Hepatocyte (in vitro differentiated cells): ENCODE results near the gene NUS1. TPM values are rescaled to one million over a fixed set of nuclear protein-coding genes. Genes with fewer than 3 reads are reported as not detected.
"Not testable (repeated sequence)": the region's sequence is repeated elsewhere in the genome, so short reads cannot be mapped to it uniquely, and the experiment has no call there.

Source experiments
- DNase-seq: peaks from one replicate; pipeline ENCODE4 v3.0.0-alpha.2; 2016; ENCODE audit warnings: low spot score
- H2AFZ ChIP-seq: fragments of 200-600 bp; sonication (generic); 2 replicates; pipeline ENCODE4 v1.6.0; 2016; ENCODE audit warnings: antibody characterized with exemption, mild to moderate bottlenecking
- H3K27ac ChIP-seq: fragments of 200-600 bp; sonication (generic); 2 replicates; pipeline ENCODE4 v1.5.1; 2016; ENCODE audit warnings: mild to moderate bottlenecking
- H3K27me3 ChIP-seq: fragments of 200-600 bp; sonication (generic); 2 replicates; pipeline ENCODE4 v1.6.1; 2016
- H3K36me3 ChIP-seq: fragments of 200-600 bp; sonication (generic); replicated peaks from 2 replicates; pipeline ENCODE4 v1.5.1; 2016; ENCODE audit warnings: low read depth; ENCODE audit not compliant: insufficient read depth
- H3K4me1 ChIP-seq: fragments of 200-600 bp; sonication (generic); 2 replicates; pipeline ENCODE4 v1.5.1; 2016; ENCODE audit warnings: mild to moderate bottlenecking, moderate library complexity; ENCODE audit not compliant: insufficient read depth
- H3K4me2 ChIP-seq: fragments of 200-600 bp; sonication (generic); 2 replicates; pipeline ENCODE4 v1.6.0; 2016
- H3K4me3 ChIP-seq: fragments of 200-600 bp; sonication (generic); 2 replicates; pipeline ENCODE4 v1.5.1; 2016; ENCODE audit warnings: mild to moderate bottlenecking
- H3K79me2 ChIP-seq: fragments of 200-600 bp; sonication (generic); 2 replicates; pipeline ENCODE4 v1.6.0; 2017; ENCODE audit warnings: mild to moderate bottlenecking
- H3K9me2 ChIP-seq: fragments of 200-600 bp; sonication (generic); replicated peaks from 2 replicates; pipeline ENCODE4 v1.6.0; 2017; ENCODE audit warnings: mild to moderate bottlenecking; ENCODE audit not compliant: insufficient read depth
- H3K9me3 ChIP-seq: fragments of 200-600 bp; sonication (generic); 2 replicates; pipeline ENCODE4 v1.5.1; 2016; ENCODE audit warnings: low read depth, mild to moderate bottlenecking
- H4K20me1 ChIP-seq: fragments of 200-600 bp; sonication (generic); 2 replicates; pipeline ENCODE4 v1.6.0; 2016; ENCODE audit warnings: mild to moderate bottlenecking; ENCODE audit not compliant: insufficient read depth, poor library complexity, severe bottlenecking
- CTCF ChIP-seq: fragments of 200-600 bp; sonication (generic); IDR thresholded peaks from 2 replicates; pipeline ENCODE4 v1.5.1; 2016; ENCODE audit warnings: antibody characterized with exemption, mild to moderate bottlenecking; ENCODE audit not compliant: poor library complexity
- EZH2 ChIP-seq: fragments of 200-600 bp; sonication (generic); IDR thresholded peaks from 2 replicates; pipeline ENCODE4 v1.6.1; 2016; ENCODE audit warnings: antibody characterized with exemption, mild to moderate bottlenecking, borderline replicate concordance
- EZH2phosphoT487 ChIP-seq: fragments of 200-600 bp; sonication (generic); IDR thresholded peaks from one replicate; pipeline ENCODE4 v1.6.1; 2018; ENCODE audit warnings: antibody characterized with exemption, mild to moderate bottlenecking, low read depth, moderate library complexity; ENCODE audit not compliant: unreplicated experiment, severe bottlenecking
- WGBS: methylation state at CpG from one replicate; pipeline ENCODE4 v1.1.6; 2016; ENCODE audit warnings: low lambda C conversion rate; ENCODE audit errors: missing lambda C conversion rate; 5-methylcytosine and 5-hydroxymethylcytosine counted together
- polyA plus RNA-seq: library from polyadenylated mRNA; unstranded; fragments of >200 nt; fragmentation: Nextera tagmentation; extraction: Ambion mirVana; gene quantifications from 2 replicates; pipeline ENCODE4 v1.2.1, GENCODE V29; 2016
- total RNA-seq: library from RNA; depleted of rRNA; stranded (reverse); fragments of >200 nt; gene quantifications from 2 replicates; pipeline ENCODE4 v1.2.3, GENCODE V29; 2014

The NUS1 gene
- total and polyA plus RNA-seq, 2 experiments from 2014 or later = 16.6 to 29.9 TPM

GRCh38 chr6:117685359-117685758, 10.1 kb downstream of the NUS1 start:
- TF ChIP-seq EZH2phosphoT487 (no peak), EZH2 (no peak), CTCF (no peak)
- no peak overlapping the region for H3K4me2 ChIP-seq
- no peak overlapping the region for H3K27ac ChIP-seq
- H3K4me3 ChIP-seq = no peak overlapping the region
- no peaks in the 10 kb centered on the region for H3K9me2 ChIP-seq
- WGBS = 100% methylated on average over 2 of the region's 2 CpGs
- peaks cover 62% of the 10 kb centered on the region for H4K20me1 ChIP-seq
- H3K36me3 ChIP-seq = no peaks in the 10 kb centered on the region
- H2AFZ ChIP-seq = no peak overlapping the region
- no peak for DNase-seq
- peaks cover 98% of the 10 kb centered on the region for H3K79me2 ChIP-seq
- no peaks in the 10 kb centered on the region for H3K27me3 ChIP-seq
- no peaks in the 10 kb centered on the region for H3K4me1 ChIP-seq
- no peaks in the 10 kb centered on the region for H3K9me3 ChIP-seq

- no peak overlapping the region for H3K27ac ChIP-seq
- H4K20me1 ChIP-seq = peaks cover 51% of the 10 kb centered on the region
- H3K79me2 ChIP-seq = peaks cover 95% of the 10 kb centered on the region
- TF ChIP-seq CTCF = no peak
- no peak for TF ChIP-seq EZH2phosphoT487
- no peak for TF ChIP-seq EZH2
- H3K4me2 ChIP-seq = no peak overlapping the region
- no peak overlapping the region for H2AFZ ChIP-seq
- no peaks in the 10 kb centered on the region for H3K9me2 ChIP-seq
- H3K4me3 ChIP-seq = no peak overlapping the region
- H3K27me3 ChIP-seq = no peaks in the 10 kb centered on the region
- H3K4me1 ChIP-seq = no peaks in the 10 kb centered on the region
- H3K36me3 ChIP-seq = no peaks in the 10 kb centered on the region
- no peaks in the 10 kb centered on the region for H3K9me3 ChIP-seq
- DNase-seq = no peak
- 90% methylated on average over 1 of the region's 1 CpG for WGBS
Observed at GRCh38 chr6:117687021-117687648, 11.9 kb downstream of the NUS1 start.

- DNase-seq, H3K27ac ChIP-seq, H3K9me2 ChIP-seq, H3K27me3 ChIP-seq, H3K4me3 ChIP-seq, H3K9me3 ChIP-seq, H2AFZ ChIP-seq, H3K4me1 ChIP-seq, H3K4me2 ChIP-seq, H3K36me3 ChIP-seq: not testable (repeated sequence)
- Histone ChIP-seq H3K79me2 (peaks cover 76% of the 10 kb centered on the region), H4K20me1 (peaks cover 37% of the 10 kb centered on the region)
- WGBS = 100% methylated on average over 4 of the region's 4 CpGs
Observed at GRCh38 chr6:117689584-117689983, 14.3 kb downstream of the NUS1 start.

GRCh38 chr6:117706504-117706903, 31.2 kb downstream of the NUS1 start:
- Histone ChIP-seq H3K27me3 (no peaks in the 10 kb centered on the region), H3K9me2 (no peaks in the 10 kb centered on the region), H3K27ac (no peak overlapping the region), H4K20me1 (no peaks in the 10 kb centered on the region), H3K9me3 (no peaks in the 10 kb centered on the region), H3K79me2 (peaks cover 5% of the 10 kb centered on the region), H2AFZ (no peak overlapping the region), H3K4me1 (no peaks in the 10 kb centered on the region), H3K4me3 (no peak overlapping the region), H3K4me2 (no peak overlapping the region), H3K36me3 (peaks cover 8% of the 10 kb centered on the region)
- DNase-seq = no peak
- WGBS = 97% methylated on average over 3 of the region's 3 CpGs
- TF ChIP-seq EZH2 = no peak
- no peak for TF ChIP-seq CTCF
- TF ChIP-seq EZH2phosphoT487 = no peak

- not testable (repeated sequence) for H4K20me1 ChIP-seq, H2AFZ ChIP-seq, H3K4me1 ChIP-seq, H3K9me2 ChIP-seq, H3K27me3 ChIP-seq, H3K4me2 ChIP-seq, H3K4me3 ChIP-seq, DNase-seq, H3K9me3 ChIP-seq, H3K27ac ChIP-seq, H3K36me3 ChIP-seq, H3K79me2 ChIP-seq
- 94% methylated on average over 6 of the region's 7 CpGs for WGBS
Observed at GRCh38 chr6:117706936-117707509, 31.8 kb downstream of the NUS1 start.
